Tibial nerve (tissue), 4 donors: ENCODE measurements around the gene SLIT3.

Source experiments
- CTCF ChIP-seq, 5 experiments: fragments of 200-600 bp in 3 of 5; fragments of 450-650 bp in 2 of 5; sonication (generic) in 3 of 5; IDR thresholded peaks; one replicate each; pipeline ENCODE4 v1.5.1; 2016 to 2019; ENCODE audit warnings: antibody characterized with exemption in 5 of 5, mild to moderate bottlenecking in 3 of 5, moderate library complexity in 2 of 5
- EP300 ChIP-seq, 2 donors: sonication (generic); formaldehyde crosslinking; IDR thresholded peaks; one replicate each; pipeline ENCODE4 v1.6.1; 2017; ENCODE audit warnings: antibody characterized with exemption in 2 of 2, mild to moderate bottlenecking in 1 of 2

- TF ChIP-seq EP300 (IDR thresholded peaks at IDR 0.05) (no peak), CTCF (IDR thresholded peaks at IDR 0.05) (no peak)
Measured at GRCh38 chr5:169104937-169105494, 195.9 kb downstream of the SLIT3 start.
